ENCODE data around the gene BCAS3.

GRCh38 chr17:60874772-60875171 lies 197.1 kb downstream of the BCAS3 start:
- TF ChIP-seq TEAD4 (IDR thresholded peaks at IDR 0.05) (no peak), RAD21 (IDR thresholded peaks at IDR 0.05; ENCODE audit: low read depth) (no peak), FOXM1 (IDR thresholded peaks at IDR 0.05; ENCODE audit: borderline replicate concordance, low read depth) (no peak), CEBPB (IDR thresholded peaks at IDR 0.05) (no peak), EP300 (IDR thresholded peaks at IDR 0.05; ENCODE audit: borderline replicate concordance) (no peak), TCF12 (IDR thresholded peaks at IDR 0.05; ENCODE audit: low read depth) (no peak), CREB1 (IDR thresholded peaks at IDR 0.05; ENCODE audit: low read depth) (no peak), YY1 (IDR thresholded peaks at IDR 0.05; ENCODE audit: low read depth) (no peak), TAF1 (IDR thresholded peaks at IDR 0.05; ENCODE audit: low read depth) (no peak)
- TF ChIP-seq, protein P1, sequence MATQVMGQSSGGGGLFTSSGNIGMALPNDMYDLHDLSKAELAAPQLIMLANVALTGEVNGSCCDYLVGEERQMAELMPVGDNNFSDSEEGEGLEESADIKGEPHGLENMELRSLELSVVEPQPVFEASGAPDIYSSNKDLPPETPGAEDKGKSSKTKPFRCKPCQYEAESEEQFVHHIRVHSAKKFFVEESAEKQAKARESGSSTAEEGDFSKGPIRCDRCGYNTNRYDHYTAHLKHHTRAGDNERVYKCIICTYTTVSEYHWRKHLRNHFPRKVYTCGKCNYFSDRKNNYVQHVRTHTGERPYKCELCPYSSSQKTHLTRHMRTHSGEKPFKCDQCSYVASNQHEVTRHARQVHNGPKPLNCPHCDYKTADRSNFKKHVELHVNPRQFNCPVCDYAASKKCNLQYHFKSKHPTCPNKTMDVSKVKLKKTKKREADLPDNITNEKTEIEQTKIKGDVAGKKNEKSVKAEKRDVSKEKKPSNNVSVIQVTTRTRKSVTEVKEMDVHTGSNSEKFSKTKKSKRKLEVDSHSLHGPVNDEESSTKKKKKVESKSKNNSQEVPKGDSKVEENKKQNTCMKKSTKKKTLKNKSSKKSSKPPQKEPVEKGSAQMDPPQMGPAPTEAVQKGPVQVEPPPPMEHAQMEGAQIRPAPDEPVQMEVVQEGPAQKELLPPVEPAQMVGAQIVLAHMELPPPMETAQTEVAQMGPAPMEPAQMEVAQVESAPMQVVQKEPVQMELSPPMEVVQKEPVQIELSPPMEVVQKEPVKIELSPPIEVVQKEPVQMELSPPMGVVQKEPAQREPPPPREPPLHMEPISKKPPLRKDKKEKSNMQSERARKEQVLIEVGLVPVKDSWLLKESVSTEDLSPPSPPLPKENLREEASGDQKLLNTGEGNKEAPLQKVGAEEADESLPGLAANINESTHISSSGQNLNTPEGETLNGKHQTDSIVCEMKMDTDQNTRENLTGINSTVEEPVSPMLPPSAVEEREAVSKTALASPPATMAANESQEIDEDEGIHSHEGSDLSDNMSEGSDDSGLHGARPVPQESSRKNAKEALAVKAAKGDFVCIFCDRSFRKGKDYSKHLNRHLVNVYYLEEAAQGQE (IDR thresholded peaks at IDR 0.05; ENCODE audit: low read depth), result no peak
- TF ChIP-seq, protein P2, sequence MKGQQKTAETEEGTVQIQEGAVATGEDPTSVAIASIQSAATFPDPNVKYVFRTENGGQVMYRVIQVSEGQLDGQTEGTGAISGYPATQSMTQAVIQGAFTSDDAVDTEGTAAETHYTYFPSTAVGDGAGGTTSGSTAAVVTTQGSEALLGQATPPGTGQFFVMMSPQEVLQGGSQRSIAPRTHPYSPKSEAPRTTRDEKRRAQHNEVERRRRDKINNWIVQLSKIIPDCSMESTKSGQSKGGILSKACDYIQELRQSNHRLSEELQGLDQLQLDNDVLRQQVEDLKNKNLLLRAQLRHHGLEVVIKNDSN (IDR thresholded peaks at IDR 0.05), result no peak

Data from Ishikawa (cell line).